ENCODE results near the gene SEBOX.

SEBOX gene

GRCh38 chr17:28318759-28319597 lies 46.0 kb downstream of the SEBOX start, which contains the start of gene TMEM97:
TSS of gene TMEM97 (plus strand) at chr17:28319200. CDS start at chr17:28319240, 40 bp downstream.
- peak; percentile 86 for DNase-seq (ENCODE audit: low read depth)

DNA sequence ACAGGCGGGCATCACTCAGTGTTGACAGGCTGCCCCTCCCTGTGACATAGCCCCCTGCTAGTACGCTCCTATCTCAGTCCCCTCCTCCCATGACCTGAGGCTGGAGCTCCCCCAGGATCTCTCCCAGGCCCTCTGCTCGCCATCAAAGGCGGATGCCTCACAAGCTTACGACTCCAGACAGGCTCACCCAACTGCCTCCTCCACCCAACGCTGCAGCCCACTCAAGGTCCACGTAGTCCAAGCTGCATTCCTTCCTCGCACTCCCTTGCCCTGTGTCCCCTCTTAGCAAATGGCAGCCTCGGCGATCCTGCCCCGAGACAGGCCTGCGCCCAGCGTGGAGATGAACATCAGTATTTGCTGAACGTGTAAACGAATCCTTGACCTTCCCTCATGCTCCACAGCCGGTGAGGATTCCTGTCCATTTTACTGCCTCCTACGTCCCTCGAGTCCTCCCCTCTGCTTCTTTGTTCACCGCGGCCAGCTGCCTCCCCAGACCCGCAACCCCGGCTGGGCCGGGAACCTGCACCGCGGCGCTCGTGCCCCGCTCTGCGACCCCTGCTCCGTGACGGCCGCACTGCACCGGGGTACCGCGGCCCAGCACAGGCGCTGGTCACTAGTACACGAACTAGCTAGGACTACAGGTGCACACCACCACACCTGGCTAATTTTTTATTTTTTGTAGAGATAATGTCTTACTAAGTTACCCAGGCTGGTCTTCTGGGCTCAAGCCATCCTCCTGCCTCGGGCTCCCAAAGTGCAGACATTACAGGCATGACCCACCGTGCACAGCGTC lies 46.8 kb downstream of the SEBOX start:
- no peak for DNase-seq (ENCODE audit: low read depth)

DNA sequence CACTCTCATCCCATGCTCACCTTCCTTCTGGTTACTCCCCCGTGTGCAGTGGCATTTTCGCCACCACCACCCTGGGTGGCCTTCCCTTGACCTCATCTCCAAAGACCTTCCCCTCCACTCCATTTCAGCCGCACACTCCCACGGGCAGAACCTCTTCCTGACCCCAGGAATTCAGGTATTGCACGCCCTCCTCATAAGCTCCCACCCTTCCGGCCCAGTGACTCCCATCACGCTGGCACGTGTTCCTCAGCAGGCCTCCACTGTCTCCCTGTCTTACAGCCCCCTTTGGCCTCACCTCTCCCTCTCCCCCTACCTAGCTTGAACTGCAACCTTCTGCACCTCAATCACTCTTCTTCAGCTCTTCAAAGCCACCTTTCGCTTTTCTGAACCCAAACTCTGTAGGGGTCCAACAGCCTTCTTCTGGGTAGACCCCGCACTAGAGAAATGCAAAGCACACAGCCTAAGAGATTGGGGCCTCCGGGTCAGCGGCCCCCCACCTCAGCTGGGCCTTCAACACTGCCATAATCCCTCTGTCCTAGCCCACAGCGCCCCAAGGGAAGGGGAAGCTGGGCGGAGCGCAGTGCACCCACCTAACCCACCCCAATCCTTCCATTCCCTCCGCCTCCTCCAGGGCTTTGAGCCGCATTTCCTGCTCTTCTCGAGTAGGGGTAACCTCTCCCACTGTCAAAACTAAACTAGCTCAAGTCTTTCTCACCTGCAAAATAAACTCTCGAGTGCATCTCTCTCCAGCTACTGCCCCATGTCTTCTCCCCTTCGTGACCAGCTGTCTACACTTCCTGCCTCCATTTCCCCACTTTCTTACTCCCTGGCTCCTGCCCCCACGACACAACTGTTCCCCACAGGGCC lies 47.7 kb downstream of the SEBOX start:
- no peak for DNase-seq (ENCODE audit: low read depth)

DNA sequence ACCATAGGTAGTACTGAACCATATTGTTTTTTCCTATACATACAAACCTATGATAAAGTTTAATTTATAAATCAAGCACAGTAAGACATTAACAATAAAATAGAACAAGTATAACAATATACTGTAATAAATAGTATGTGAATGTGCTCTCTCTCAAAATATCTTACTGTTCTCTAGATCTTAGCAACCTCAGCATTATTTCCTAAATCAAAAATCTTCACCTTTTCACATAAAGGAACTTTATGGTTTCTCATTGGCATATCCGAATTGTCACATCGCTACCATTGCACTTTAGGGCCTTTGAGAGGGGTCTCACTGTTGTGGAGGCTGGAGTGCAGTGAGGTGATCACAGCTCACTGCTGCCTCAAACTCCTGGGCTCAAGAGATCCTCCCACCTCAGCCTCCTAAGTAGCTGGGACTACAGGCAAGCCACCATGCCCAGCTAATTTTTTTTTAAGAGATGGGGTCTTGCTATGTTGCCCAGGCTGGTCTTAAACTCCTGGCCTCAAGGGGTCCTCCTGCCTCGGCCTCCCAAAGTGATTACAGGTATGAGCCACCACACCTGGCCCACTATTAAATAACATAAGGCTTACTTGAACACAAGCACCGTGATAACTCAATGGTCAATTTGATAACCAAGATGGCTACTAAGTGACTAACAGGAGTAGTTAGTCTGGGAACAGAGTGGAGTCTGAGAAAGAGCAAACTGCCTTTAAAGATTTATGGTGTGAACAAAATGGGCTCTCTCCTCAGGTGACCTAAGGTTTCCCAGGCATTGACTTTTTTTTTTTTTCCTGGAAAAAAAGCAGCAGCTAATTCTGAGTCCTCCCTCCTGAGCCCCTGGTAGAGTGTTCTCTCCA lies 48.9 kb downstream of the SEBOX start:
- DNase-seq (ENCODE audit: low read depth) = no peak

DNA sequence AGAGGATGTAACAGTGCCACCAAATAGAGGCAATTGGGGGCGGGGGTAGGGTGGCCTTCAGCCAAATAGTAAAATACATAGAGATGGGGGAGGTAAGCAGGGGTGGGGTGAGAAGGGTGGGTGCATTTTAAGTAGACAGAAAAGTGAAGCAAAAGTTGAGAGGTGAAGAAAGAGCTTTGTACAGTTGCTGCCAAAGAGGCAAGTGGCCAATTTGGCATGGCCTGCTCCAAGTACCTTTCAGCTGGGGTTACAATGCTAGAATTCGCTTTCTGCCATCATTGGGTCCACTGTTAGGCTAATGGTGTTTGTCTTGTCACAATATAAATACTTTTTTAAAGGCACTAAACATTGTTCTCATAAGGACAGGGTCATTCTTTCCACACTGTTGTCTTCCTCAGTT lies 51.2 kb downstream of the SEBOX start:
- DNase-seq (ENCODE audit: low read depth) = no peak
